Panc1 (cell line): ENCODE measurements around the gene HMGN3. TPM values are rescaled to one million over a fixed set of nuclear protein-coding genes. Genes with fewer than 3 reads are reported as not detected.

Experiments
- ATAC-seq: fragments of 200-7000 bp; cut with Tn5 transposase; 2 replicates; pipeline ENCODE4 v1.9.1; 2020; ENCODE audit warnings: mild to moderate bottlenecking, moderate library complexity
- BruUV-seq: library from RNA; stranded (reverse); fragments of 400-500 nt; replicated peaks from 2 replicates; lab custom pipeline; 2021; lab: Mats Ljungman, UMichigan
- CTCF ChIA-PET: fragments of 300-600 bp; sonication (Branson Sonifier 250); formaldehyde crosslinking; loops from one replicate; lab custom pipeline; 2022; ENCODE audit warnings: antibody characterized with exemption; lab: Charles Lee
- POLR2A ChIA-PET: fragments of 300-600 bp; sonication (Branson Sonifier 250); formaldehyde crosslinking; loops from one replicate; lab custom pipeline; 2022; ENCODE audit warnings: antibody characterized with exemption; lab: Charles Lee
- DNase-seq: peaks from one replicate; pipeline ENCODE4 v3.0.0-alpha.2; 2010; ENCODE audit warnings: low read depth, low spot score
- H3K27ac ChIP-seq: 2 replicates; pipeline ENCODE4 v1.5.1; 2011; ENCODE audit warnings: mild to moderate bottlenecking, low read length, inconsistent platforms
- H3K27me3 ChIP-seq: fragments of 200-500 bp; sonication (Bioruptor generic); 2 replicates; pipeline ENCODE4 v1.6.0; 2014; ENCODE audit warnings: low read length, inconsistent platforms; ENCODE audit not compliant: control insufficient read depth, insufficient read depth
- H3K36me3 ChIP-seq: fragments of 200-500 bp; sonication (Bioruptor generic); 2 replicates; pipeline ENCODE4 v1.5.1; 2014; ENCODE audit warnings: inconsistent platforms, mild to moderate bottlenecking, low read length, moderate library complexity; ENCODE audit not compliant: control insufficient read depth, insufficient read depth
- H3K4me1 ChIP-seq: 2 replicates; pipeline ENCODE4 v1.5.1; 2011; ENCODE audit warnings: inconsistent platforms, mild to moderate bottlenecking, low read length, moderate library complexity; ENCODE audit not compliant: control insufficient read depth, insufficient read depth
- H3K4me3 ChIP-seq, 2 experiments: 2 replicates each; pipeline ENCODE4 v1.5.1; 2011 to 2012; ENCODE audit warnings: low read depth in 2 of 2, low read length in 2 of 2, mild to moderate bottlenecking in 2 of 2, inconsistent platforms in 1 of 2, moderate library complexity in 1 of 2
- H3K9me3 ChIP-seq: fragments of 200-500 bp; sonication (Bioruptor generic); 2 replicates; pipeline ENCODE4 v1.5.1; 2014; ENCODE audit warnings: low read depth, mild to moderate bottlenecking, inconsistent platforms, low read length, moderate library complexity; ENCODE audit not compliant: control insufficient read depth, insufficient read depth
- POLR2AphosphoS5 ChIP-seq: IDR thresholded peaks from 2 replicates; pipeline ENCODE4 v1.6.1; 2012; ENCODE audit warnings: mild to moderate bottlenecking, low read depth, low read length, moderate library complexity
- SIN3A ChIP-seq: IDR thresholded peaks from 2 replicates; pipeline ENCODE4 v1.6.1; 2012; ENCODE audit warnings: low read depth, mild to moderate bottlenecking, low read length, moderate library complexity, borderline replicate concordance; ENCODE audit not compliant: insufficient read depth
- TCF7L2 ChIP-seq: IDR thresholded peaks from 2 replicates; pipeline ENCODE4 v1.6.1; 2011; ENCODE audit warnings: mild to moderate bottlenecking, low read depth, low read length, inconsistent platforms
- in situ Hi-C: cut with HindIII; loops from 2 replicates; pipeline ENCODE4 v1.10.0; 2016; ENCODE audit warnings: low sequenced_read_pairs, low pct_unique_long_range_greater_than_20kb
- intact Hi-C: fragments of 100-400 bp; cut with micrococcal nuclease; formaldehyde crosslinking; loops from one replicate; pipeline ENCODE4 v1.10.0; 2022; ENCODE audit not compliant: unreplicated experiment
- total RNA-seq: library from RNA; stranded (reverse); gene quantifications from one replicate; pipeline ENCODE4 v1.2.1, GENCODE V29; 2021; ENCODE audit not compliant: unreplicated experiment
- TF ChIP-seq, protein P1 (sequence below): fragments of 450-650 bp; IDR thresholded peaks from 2 replicates; pipeline ENCODE4 v1.5.1; 2017; ENCODE audit warnings: mild to moderate bottlenecking
- TF ChIP-seq, protein P2 (sequence below), 2 experiments: IDR thresholded peaks; 2 replicates each; pipeline ENCODE4 v1.6.1; 2011 to 2012; ENCODE audit warnings: low read depth in 2 of 2, control low read depth in 1 of 2, low read length in 1 of 2, mild to moderate bottlenecking in 1 of 2, moderate library complexity in 1 of 2; ENCODE audit not compliant: insufficient read depth in 1 of 2

HMGN3 gene
- total RNA-seq, 1 experiment from 2014 or later, result 52.0 TPM

GRCh38 chr6:79193971-79194370 is 40.5 kb downstream of the HMGN3 start:
- no peak for ATAC-seq

GRCh38 chr6:79189760-79190350 is 44.6 kb downstream of the HMGN3 start:
- intact Hi-C loops, result no loop called here
- Histone ChIP-seq H3K4me3 (no peak overlapping the region), H3K27ac (no peak overlapping the region), H3K4me1 (no peaks in the 10 kb centered on the region), H3K27me3 (no peaks in the 10 kb centered on the region), H3K9me3 (no peaks in the 10 kb centered on the region), H3K36me3 (no peaks in the 10 kb centered on the region)
- ChIA-PET CTCF (no interaction called here), POLR2A (no interaction called here)
- TF ChIP-seq, protein P1, sequence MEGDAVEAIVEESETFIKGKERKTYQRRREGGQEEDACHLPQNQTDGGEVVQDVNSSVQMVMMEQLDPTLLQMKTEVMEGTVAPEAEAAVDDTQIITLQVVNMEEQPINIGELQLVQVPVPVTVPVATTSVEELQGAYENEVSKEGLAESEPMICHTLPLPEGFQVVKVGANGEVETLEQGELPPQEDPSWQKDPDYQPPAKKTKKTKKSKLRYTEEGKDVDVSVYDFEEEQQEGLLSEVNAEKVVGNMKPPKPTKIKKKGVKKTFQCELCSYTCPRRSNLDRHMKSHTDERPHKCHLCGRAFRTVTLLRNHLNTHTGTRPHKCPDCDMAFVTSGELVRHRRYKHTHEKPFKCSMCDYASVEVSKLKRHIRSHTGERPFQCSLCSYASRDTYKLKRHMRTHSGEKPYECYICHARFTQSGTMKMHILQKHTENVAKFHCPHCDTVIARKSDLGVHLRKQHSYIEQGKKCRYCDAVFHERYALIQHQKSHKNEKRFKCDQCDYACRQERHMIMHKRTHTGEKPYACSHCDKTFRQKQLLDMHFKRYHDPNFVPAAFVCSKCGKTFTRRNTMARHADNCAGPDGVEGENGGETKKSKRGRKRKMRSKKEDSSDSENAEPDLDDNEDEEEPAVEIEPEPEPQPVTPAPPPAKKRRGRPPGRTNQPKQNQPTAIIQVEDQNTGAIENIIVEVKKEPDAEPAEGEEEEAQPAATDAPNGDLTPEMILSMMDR, result no peak
- no peak for TF ChIP-seq TCF7L2
- TF ChIP-seq, protein P2, sequence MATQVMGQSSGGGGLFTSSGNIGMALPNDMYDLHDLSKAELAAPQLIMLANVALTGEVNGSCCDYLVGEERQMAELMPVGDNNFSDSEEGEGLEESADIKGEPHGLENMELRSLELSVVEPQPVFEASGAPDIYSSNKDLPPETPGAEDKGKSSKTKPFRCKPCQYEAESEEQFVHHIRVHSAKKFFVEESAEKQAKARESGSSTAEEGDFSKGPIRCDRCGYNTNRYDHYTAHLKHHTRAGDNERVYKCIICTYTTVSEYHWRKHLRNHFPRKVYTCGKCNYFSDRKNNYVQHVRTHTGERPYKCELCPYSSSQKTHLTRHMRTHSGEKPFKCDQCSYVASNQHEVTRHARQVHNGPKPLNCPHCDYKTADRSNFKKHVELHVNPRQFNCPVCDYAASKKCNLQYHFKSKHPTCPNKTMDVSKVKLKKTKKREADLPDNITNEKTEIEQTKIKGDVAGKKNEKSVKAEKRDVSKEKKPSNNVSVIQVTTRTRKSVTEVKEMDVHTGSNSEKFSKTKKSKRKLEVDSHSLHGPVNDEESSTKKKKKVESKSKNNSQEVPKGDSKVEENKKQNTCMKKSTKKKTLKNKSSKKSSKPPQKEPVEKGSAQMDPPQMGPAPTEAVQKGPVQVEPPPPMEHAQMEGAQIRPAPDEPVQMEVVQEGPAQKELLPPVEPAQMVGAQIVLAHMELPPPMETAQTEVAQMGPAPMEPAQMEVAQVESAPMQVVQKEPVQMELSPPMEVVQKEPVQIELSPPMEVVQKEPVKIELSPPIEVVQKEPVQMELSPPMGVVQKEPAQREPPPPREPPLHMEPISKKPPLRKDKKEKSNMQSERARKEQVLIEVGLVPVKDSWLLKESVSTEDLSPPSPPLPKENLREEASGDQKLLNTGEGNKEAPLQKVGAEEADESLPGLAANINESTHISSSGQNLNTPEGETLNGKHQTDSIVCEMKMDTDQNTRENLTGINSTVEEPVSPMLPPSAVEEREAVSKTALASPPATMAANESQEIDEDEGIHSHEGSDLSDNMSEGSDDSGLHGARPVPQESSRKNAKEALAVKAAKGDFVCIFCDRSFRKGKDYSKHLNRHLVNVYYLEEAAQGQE (IDR thresholded peaks at IDR 0.05; ENCODE audit: insufficient read depth in 1 of 2, low read depth in 2 of 2, low read length in 1 of 2), result no peak
- no peak for TF ChIP-seq SIN3A
- no peak for TF ChIP-seq POLR2AphosphoS5
- in situ Hi-C loops, result no loop called here
- BruUV-seq, result no TSS peak
- DNase-seq, result no peak
- ATAC-seq, result no peak

More at GRCh38 chr6:79193971-79194370, 40.5 kb downstream of the HMGN3 start:
- Histone ChIP-seq H3K27ac (no peak overlapping the region), H3K4me3 (no peak overlapping the region), H3K4me1 (no peaks in the 10 kb centered on the region), H3K27me3 (no peaks in the 10 kb centered on the region), H3K9me3 (no peaks in the 10 kb centered on the region), H3K36me3 (no peaks in the 10 kb centered on the region)
- intact Hi-C loops, result no loop called here
- ChIA-PET POLR2A (no interaction called here), CTCF (no interaction called here)
- no peak for DNase-seq
- in situ Hi-C loops, result no loop called here
- TF ChIP-seq TCF7L2 (no peak), SIN3A (no peak), POLR2AphosphoS5 (no peak)
- TF ChIP-seq, protein P1, result no peak
- TF ChIP-seq, protein P2 (IDR thresholded peaks at IDR 0.05; ENCODE audit: insufficient read depth in 1 of 2, low read depth in 2 of 2, low read length in 1 of 2), result no peak
- BruUV-seq, result no TSS peak
